Gastroesophageal sphincter (tissue), 4 donors: Measurements from ENCODE around the gene PES1. TPM values are rescaled to one million over a fixed set of nuclear protein-coding genes. Genes with fewer than 3 reads are reported as not detected.
"Not testable (repeated sequence)": the region's sequence is repeated elsewhere in the genome, so short reads cannot be mapped to it uniquely, and the experiment has no call there.

Experiments
- ATAC-seq: fragments of 150-250 bp; one replicate; pipeline ENCODE4 v1.9.1; 2016; ENCODE audit warnings: mild to moderate bottlenecking, moderate library complexity
- H3K27ac ChIP-seq, 4 donors: fragments of 200-600 bp; sonication (generic) in 3 of 4; 1 replicate in 3 of 4; 2 replicates in 1 of 4; pipeline ENCODE4 v1.5.1; 2016 to 2019
- H3K27me3 ChIP-seq: fragments of 200-600 bp; sonication (generic); one replicate; pipeline ENCODE4 v1.5.1; 2019
- H3K36me3 ChIP-seq, 2 donors: fragments of 200-600 bp; sonication (generic); one replicate each; pipeline ENCODE4 v1.5.1; 2019; ENCODE audit warnings: control low read depth in 1 of 2
- H3K4me1 ChIP-seq, 3 donors: fragments of 200-600 bp; sonication (generic); 1 replicate in 2 of 3; 2 replicates in 1 of 3; pipeline ENCODE4 v1.5.1; 2016 to 2019; ENCODE audit warnings: control low read depth in 2 of 3
- H3K4me3 ChIP-seq, 2 donors: fragments of 200-600 bp; sonication (generic); one replicate each; pipeline ENCODE4 v1.5.1; 2019; ENCODE audit warnings: mild to moderate bottlenecking in 1 of 2, moderate library complexity in 1 of 2
- H3K9me3 ChIP-seq, 3 donors: fragments of 200-600 bp; sonication (generic); one replicate each; pipeline ENCODE4 v1.5.1; 2017 to 2019; ENCODE audit warnings: control low read depth in 2 of 3
- CTCF ChIP-seq, 4 experiments: fragments of 200-600 bp in 2 of 4; fragments of 450-650 bp in 2 of 4; sonication (generic) in 1 of 4; IDR thresholded peaks; one replicate each; pipeline ENCODE4 v1.5.1; 2017 to 2019; ENCODE audit warnings: antibody characterized with exemption in 4 of 4, mild to moderate bottlenecking in 2 of 4, moderate library complexity in 2 of 4
- EP300 ChIP-seq: sonication (generic); formaldehyde crosslinking; IDR thresholded peaks from one replicate; pipeline ENCODE4 v1.6.1; 2017; ENCODE audit warnings: antibody characterized with exemption, mild to moderate bottlenecking
- POLR2A ChIP-seq, 2 donors: fragments of 450-650 bp; IDR thresholded peaks; one replicate each; pipeline ENCODE4 v1.6.1; 2017; ENCODE audit warnings: antibody characterized with exemption in 2 of 2, mild to moderate bottlenecking in 2 of 2, moderate library complexity in 1 of 2
- POLR2AphosphoS5 ChIP-seq: sonication (generic); formaldehyde crosslinking; IDR thresholded peaks from one replicate; pipeline ENCODE4 v1.6.1; 2017; ENCODE audit warnings: antibody characterized with exemption
- WGBS, 2 donors: methylation state at CpG; one replicate each; pipeline ENCODE4 v1.1.5; 2018; ENCODE audit warnings: low coverage in 1 of 2; 5-methylcytosine and 5-hydroxymethylcytosine counted together
- total RNA-seq, 4 donors: library from RNA; depleted of rRNA; stranded (reverse); fragments of >200 nt; gene quantifications; one replicate each; pipeline ENCODE4 v1.1.0, GENCODE V29; 2016

Gene PES1
- total RNA-seq, 4 donors from 2014 or later, result 35.5 to 48.9 (median 39.8) TPM

GRCh38 chr22:30572210-30572609, 19.5 kb downstream of the PES1 start:
- H3K4me1 ChIP-seq, result peaks cover 0 to 15% (median 5%) of the 10 kb centered on the region in 3 donors

GRCh38 chr22:30569674-30570202, 22.0 kb downstream of the PES1 start:
- WGBS, 2 donors, result 86% methylated on average over 10 of the region's 10 CpGs; no CpG with 5 or more reads in 1 of the 2 donors
- H3K4me1 ChIP-seq, result peaks cover 0 to 2% (median 2%) of the 10 kb centered on the region in 3 donors
- no peaks in the 10 kb centered on the region for H3K9me3 ChIP-seq
- H3K4me3 ChIP-seq, result no peak overlapping the region
- H3K36me3 ChIP-seq, result no peaks in the 10 kb centered on the region
- TF ChIP-seq EP300, result no peak
- TF ChIP-seq POLR2AphosphoS5, result no peak
- no peak for TF ChIP-seq CTCF (IDR thresholded peaks at IDR 0.05)
- no peak for TF ChIP-seq POLR2A (IDR thresholded peaks at IDR 0.05)
- ATAC-seq, result no peak
- H3K27ac ChIP-seq, result no peak overlapping the region
- H3K27me3 ChIP-seq, result peaks cover 33% of the 10 kb centered on the region

More at GRCh38 chr22:30572210-30572609, 19.5 kb downstream of the PES1 start:
- ATAC-seq, result no peak
- Histone ChIP-seq H3K36me3 (peaks cover 0 to 23% of the 10 kb centered on the region in 2 donors), H3K4me3 (no peak overlapping the region), H3K27me3 (peaks cover 35% of the 10 kb centered on the region), H3K27ac (no peak overlapping the region), H3K9me3 (no peaks in the 10 kb centered on the region)
- 69 to 84% methylated on average over 2 to 5 of the region's 6 CpGs for WGBS, 2 donors
- TF ChIP-seq CTCF (IDR thresholded peaks at IDR 0.05) (no peak), EP300 (no peak), POLR2AphosphoS5 (no peak), POLR2A (IDR thresholded peaks at IDR 0.05) (no peak)

GRCh38 chr22:30568137-30568805, 23.4 kb downstream of the PES1 start:
- no peak for TF ChIP-seq POLR2A (IDR thresholded peaks at IDR 0.05)
- no peak for TF ChIP-seq POLR2AphosphoS5
- TF ChIP-seq EP300, result no peak
- no peak for TF ChIP-seq CTCF (IDR thresholded peaks at IDR 0.05)
- peaks cover 21% of the 10 kb centered on the region for H3K27me3 ChIP-seq
- 46 to 70% methylated on average over 3 to 8 of the region's 10 CpGs for WGBS, 2 donors
- ATAC-seq, result no peak
- H3K27ac ChIP-seq, result no peak overlapping the region
- no peaks in the 10 kb centered on the region for H3K4me1 ChIP-seq
- no peaks in the 10 kb centered on the region for H3K9me3 ChIP-seq
- no peak overlapping the region for H3K4me3 ChIP-seq
- H3K36me3 ChIP-seq, result no peaks in the 10 kb centered on the region

GRCh38 chr22:30567277-30567676, 24.4 kb downstream of the PES1 start:
- H3K4me3 ChIP-seq, H3K36me3 ChIP-seq, H3K9me3 ChIP-seq, H3K4me1 ChIP-seq, ATAC-seq, H3K27ac ChIP-seq: not testable (repeated sequence)
- peaks cover 22% of the 10 kb centered on the region for H3K27me3 ChIP-seq
- WGBS, 2 donors, result 98 to 100% methylated on average over 6 of the region's 6 CpGs

GRCh38 chr22:30566125-30566524, 25.6 kb downstream of the PES1 start:
- no peak for ATAC-seq
- whole genome bisulfite sequencing, 2 donors, result 46 to 57% methylated on average over 3 to 6 of the region's 7 CpGs
- peaks cover 33% of the 10 kb centered on the region for H3K27me3 ChIP-seq
- no peaks in the 10 kb centered on the region for H3K36me3 ChIP-seq
- no peak overlapping the region for H3K4me3 ChIP-seq
- H3K4me1 ChIP-seq, result no peaks in the 10 kb centered on the region
- no peaks in the 10 kb centered on the region for H3K9me3 ChIP-seq
- TF ChIP-seq POLR2A (IDR thresholded peaks at IDR 0.05) (no peak), EP300 (no peak), CTCF (IDR thresholded peaks at IDR 0.05) (no peak), POLR2AphosphoS5 (no peak)
- no peak overlapping the region for H3K27ac ChIP-seq
